HUES64 (cell line): ENCODE measurements around the gene MYO9B.
A peak's percentile ranks its signal among the peaks of the same experiment; 100 is the strongest.

Source experiments
- H3K27ac ChIP-seq: 2 replicates; pipeline ENCODE4 v1.7.0; 2013; ENCODE audit warnings: low read depth, low read length, inconsistent platforms
- H3K27me3 ChIP-seq: 2 replicates; pipeline ENCODE4 v1.6.1; 2013; ENCODE audit warnings: mild to moderate bottlenecking, low read length; ENCODE audit not compliant: insufficient read depth
- H3K36me3 ChIP-seq: 2 replicates; pipeline ENCODE4 v1.6.1; 2013; ENCODE audit warnings: mild to moderate bottlenecking, low read length; ENCODE audit not compliant: insufficient read depth
- H3K4me1 ChIP-seq: 2 replicates; pipeline ENCODE4 v1.6.1; 2013; ENCODE audit warnings: mild to moderate bottlenecking, low read length, moderate library complexity; ENCODE audit not compliant: insufficient read depth
- H3K4me3 ChIP-seq: 2 replicates; pipeline ENCODE4 v1.5.1; 2013; ENCODE audit warnings: mild to moderate bottlenecking, low read length, moderate library complexity
- H3K9ac ChIP-seq: 2 replicates; pipeline ENCODE4 v1.6.1; 2013; ENCODE audit warnings: mild to moderate bottlenecking, low read depth, low read length
- H3K9me3 ChIP-seq: 2 replicates; pipeline ENCODE4 v1.6.1; 2013; ENCODE audit warnings: low read depth, low read length; ENCODE audit not compliant: insufficient read depth
- WGBS: fragments of 150-250, 120-280 bp; methylation state at CpG from one replicate; pipeline ENCODE4 v1.1.7; 2013; ENCODE audit warnings: missing lambda C conversion rate; 5-methylcytosine and 5-hydroxymethylcytosine counted together

The MYO9B gene

GRCh38 chr19:17225053-17225452, 149.5 kb downstream of the MYO9B start:
- H3K4me3 ChIP-seq: no peak overlapping the region
- no peak overlapping the region for H3K27ac ChIP-seq
- 92% methylated on average over 9 of the region's 10 CpGs for WGBS
- H3K9ac ChIP-seq: no peak overlapping the region
- peaks cover 2% of the 10 kb centered on the region; the same call in 1 of the 2 replicates for H3K36me3 ChIP-seq
- H3K27me3 ChIP-seq: no peaks in the 10 kb centered on the region
- H3K4me1 ChIP-seq: no peaks in the 10 kb centered on the region
- no peaks in the 10 kb centered on the region for H3K9me3 ChIP-seq

- WGBS: under 1% methylated on average over 90 of the region's 90 CpGs
These were observed 150.7 kb downstream of the MYO9B start, which contains the start of gene OCEL1 for GRCh38 chr19:17226002-17226933. Gene OCEL1, plus strand, starts transcription at chr19:17226226. Its CDS starts 22 bp downstream, at chr19:17226248.

DNA sequence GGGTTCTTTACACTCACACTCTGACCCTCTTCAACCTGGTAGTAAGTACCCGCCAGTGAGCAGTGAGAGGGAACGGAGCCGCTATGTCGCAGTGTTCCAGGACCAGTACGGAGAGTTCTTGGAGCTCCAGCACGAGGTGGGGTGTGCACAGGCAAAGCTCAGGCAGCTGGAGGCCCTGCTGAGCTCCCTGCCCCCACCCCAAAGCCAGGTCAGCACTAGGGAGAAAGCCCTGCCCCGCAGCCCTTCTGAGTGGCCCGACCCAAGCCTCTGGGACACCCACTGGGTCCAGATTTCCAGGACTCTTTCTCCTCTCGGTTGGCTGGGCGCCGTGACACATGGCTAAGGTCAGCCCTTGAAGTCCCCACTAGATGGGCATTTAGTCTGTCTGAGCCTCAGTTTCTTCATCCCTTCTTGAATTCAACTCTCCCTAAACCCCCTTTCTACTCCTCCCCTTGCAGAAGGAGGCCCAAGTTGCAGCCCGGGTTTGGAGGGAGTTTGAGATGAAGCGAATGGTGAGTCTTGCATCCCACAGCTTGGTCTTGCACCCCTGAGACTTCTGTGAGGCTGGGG, 152.3 kb downstream of the MYO9B start:
- 71% methylated on average over 13 of the region's 13 CpGs for WGBS
- Histone ChIP-seq H3K9me3 (no peaks in the 10 kb centered on the region), H3K27me3 (no peaks in the 10 kb centered on the region), H3K9ac (no peak overlapping the region), H3K36me3 (peaks cover 28% of the 10 kb centered on the region), H3K27ac (no peak overlapping the region), H3K4me3 (no peak overlapping the region), H3K4me1 (no peaks in the 10 kb centered on the region)

More at GRCh38 chr19:17226002-17226933, 150.7 kb downstream of the MYO9B start, which contains the start of gene OCEL1:
- H3K36me3 ChIP-seq: peaks cover 12% of the 10 kb centered on the region
- H3K9me3 ChIP-seq: no peaks in the 10 kb centered on the region
- H3K9ac ChIP-seq: peak within 1 kb of the TSS; percentile 59
- no peaks in the 10 kb centered on the region for H3K4me1 ChIP-seq
- peak within 1 kb of the TSS; percentile 73 for H3K4me3 ChIP-seq
- H3K27ac ChIP-seq: peak within 1 kb of the TSS; percentile 99
- no peaks in the 10 kb centered on the region for H3K27me3 ChIP-seq

DNA sequence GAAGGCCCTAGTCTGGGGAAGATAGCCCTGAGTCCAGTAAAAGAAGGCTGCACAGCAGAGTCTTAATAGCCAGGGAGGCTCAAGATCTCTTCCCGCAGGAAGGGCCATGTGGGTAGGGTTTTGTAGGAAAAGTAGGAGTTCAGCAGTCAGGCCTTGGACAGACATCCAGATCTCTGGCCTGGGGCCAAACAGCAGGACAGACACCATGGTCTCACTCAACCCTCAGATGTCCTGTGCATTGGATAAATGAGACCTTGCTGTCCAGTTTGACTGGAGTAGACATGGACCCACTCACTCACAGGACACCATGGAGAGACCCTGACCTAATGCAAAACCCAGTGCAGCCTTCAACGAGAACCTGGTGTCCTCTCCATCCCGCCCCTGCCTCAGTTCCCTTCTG, 154.3 kb downstream of the MYO9B start:
- Histone ChIP-seq H3K27me3 (no peaks in the 10 kb centered on the region), H3K4me3 (no peak overlapping the region), H3K9me3 (no peaks in the 10 kb centered on the region), H3K9ac (no peak overlapping the region), H3K36me3 (peaks cover 42% of the 10 kb centered on the region), H3K4me1 (peaks cover 8% of the 10 kb centered on the region), H3K27ac (no peak overlapping the region)
- 96% methylated on average over 3 of the region's 3 CpGs for WGBS

GRCh38 chr19:17232258-17232657, 156.7 kb downstream of the MYO9B start:
- Histone ChIP-seq H3K27ac (no peak overlapping the region), H3K4me3 (no peak overlapping the region), H3K9me3 (no peaks in the 10 kb centered on the region), H3K36me3 (peaks cover 45% of the 10 kb centered on the region), H3K9ac (no peak overlapping the region), H3K4me1 (peaks cover 18% of the 10 kb centered on the region), H3K27me3 (no peaks in the 10 kb centered on the region)
- WGBS: 96% methylated on average over 25 of the region's 25 CpGs

DNA sequence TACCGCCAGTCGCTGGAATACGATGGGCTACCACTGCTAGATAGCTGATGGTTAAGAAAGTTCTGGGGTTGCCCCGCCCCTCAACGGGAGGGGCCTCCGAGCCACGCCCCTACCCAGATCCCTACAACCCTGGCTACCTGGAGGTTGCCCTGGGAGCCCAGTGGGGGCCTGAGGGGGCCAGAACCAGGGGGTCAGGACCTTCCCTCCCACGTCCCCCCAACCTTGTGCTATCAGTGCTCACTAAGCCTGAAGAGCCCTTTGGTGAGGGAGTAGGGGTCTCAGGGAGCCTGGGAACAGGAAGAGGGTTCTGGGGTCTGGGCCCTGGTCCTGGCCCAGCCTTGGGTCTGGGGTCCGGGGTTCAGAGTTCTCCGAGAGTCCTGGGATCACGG, 159.3 kb downstream of the MYO9B start:
- peak overlapping the region; percentile 94 for H3K4me3 ChIP-seq
- peak overlapping the region; percentile 92 for H3K27ac ChIP-seq
- 11% methylated on average over 10 of the region's 11 CpGs for WGBS
- peaks cover 18% of the 10 kb centered on the region for H3K4me1 ChIP-seq
- no peaks in the 10 kb centered on the region for H3K9me3 ChIP-seq
- H3K36me3 ChIP-seq: peaks cover 59% of the 10 kb centered on the region
- no peaks in the 10 kb centered on the region for H3K27me3 ChIP-seq
- H3K9ac ChIP-seq: peak overlapping the region; percentile 90

DNA sequence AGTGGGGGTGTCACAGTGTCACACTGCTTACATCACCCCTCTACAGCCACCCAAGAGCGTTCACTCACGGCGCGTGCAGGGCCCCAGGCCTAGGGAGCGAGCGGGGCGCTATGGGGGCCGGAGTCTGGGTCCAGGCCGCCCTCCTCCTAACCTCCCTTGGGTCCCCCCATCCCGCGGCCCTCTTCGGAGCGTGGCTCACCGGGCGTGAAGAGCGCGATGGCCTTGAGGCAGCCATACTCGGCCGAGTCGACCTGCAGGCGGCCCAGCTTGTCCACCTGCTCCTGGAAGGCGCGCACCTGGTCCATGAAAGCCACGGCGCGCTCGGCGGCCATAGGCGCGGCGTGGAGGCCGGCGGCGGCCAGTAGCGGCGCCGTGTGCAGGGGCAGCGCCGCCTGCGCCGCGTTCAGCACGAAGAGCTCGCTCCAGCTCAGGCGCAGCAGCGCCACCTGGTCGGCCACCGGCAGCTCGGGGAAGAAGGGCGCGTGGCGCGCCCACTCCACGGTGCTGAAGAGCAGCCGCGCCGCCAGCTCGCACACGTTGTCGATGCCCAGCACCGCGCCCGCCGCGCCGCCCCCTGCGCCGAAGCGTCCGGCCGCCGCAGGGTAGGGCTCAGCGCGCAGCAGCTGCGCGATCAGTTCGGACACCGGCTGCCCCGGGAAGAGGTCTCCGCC, 159.9 kb downstream of the MYO9B start:
- WGBS: 1% methylated on average over 80 of the region's 80 CpGs
- H3K4me1 ChIP-seq: peaks cover 18% of the 10 kb centered on the region
- no peaks in the 10 kb centered on the region for H3K27me3 ChIP-seq
- peak overlapping the region; percentile 92 for H3K27ac ChIP-seq
- H3K4me3 ChIP-seq: peak overlapping the region; percentile 94
- peak overlapping the region; percentile 90 for H3K9ac ChIP-seq
- no peaks in the 10 kb centered on the region for H3K9me3 ChIP-seq
- H3K36me3 ChIP-seq: peaks cover 61% of the 10 kb centered on the region

- Histone ChIP-seq H3K4me3 (peak overlapping the region; percentile 94), H3K36me3 (peaks cover 60% of the 10 kb centered on the region), H3K4me1 (peaks cover 18% of the 10 kb centered on the region), H3K9me3 (no peaks in the 10 kb centered on the region), H3K27me3 (no peaks in the 10 kb centered on the region), H3K27ac (peak overlapping the region; percentile 92), H3K9ac (peak overlapping the region; percentile 90)
- 8% methylated on average over 15 of the region's 27 CpGs for WGBS
These were observed 160.6 kb downstream of the MYO9B start for GRCh38 chr19:17235971-17236777.

- WGBS: 90% methylated on average over 18 of the region's 18 CpGs
- Histone ChIP-seq H3K36me3 (peaks cover 54% of the 10 kb centered on the region), H3K27ac (peak overlapping the region; percentile 50), H3K9me3 (no peaks in the 10 kb centered on the region), H3K4me1 (peaks cover 18% of the 10 kb centered on the region), H3K4me3 (no peak overlapping the region), H3K9ac (no peak overlapping the region), H3K27me3 (no peaks in the 10 kb centered on the region)
These were observed 161.4 kb downstream of the MYO9B start for GRCh38 chr19:17236811-17237543.
